ENCODE data around the gene DNAH7. TPM values are rescaled to one million over a fixed set of nuclear protein-coding genes. Genes with fewer than 3 reads are reported as not detected.

DNAH7 gene
- total and polyA plus RNA-seq, 2 of the 13 experiments (the other 11 are each of a cell fraction or from before 2014, with no cell fraction given): 0.09 TPM; not detected in 1

DNA sequence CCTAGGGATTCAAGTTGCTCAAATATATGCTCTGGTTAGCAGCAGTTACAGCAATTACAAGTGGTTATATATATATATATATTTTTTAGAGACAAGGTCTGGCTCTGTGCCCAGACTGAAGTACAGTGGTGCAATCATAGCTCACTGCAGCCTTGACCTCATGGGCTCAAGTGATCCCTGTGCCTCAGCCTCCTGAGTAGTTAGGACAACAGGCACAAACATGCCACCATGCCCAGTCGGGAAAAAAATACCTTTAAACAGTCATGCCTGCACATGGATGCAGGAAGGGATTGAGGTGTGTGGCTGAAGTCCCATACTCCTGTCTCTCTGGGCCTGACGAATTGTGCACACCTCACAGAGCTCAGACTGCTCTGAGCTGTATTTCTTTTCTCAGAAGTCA lies 19.6 kb upstream of the DNAH7 start (continued):
- TF ChIP-seq POLR2G (IDR thresholded peaks at IDR 0.05; ENCODE audit: low read depth, low read length) (no peak), HNF4A (CRISPR knock-in tag; IDR thresholded peaks at IDR 0.05) (peak; percentile 86), SMYD3 (CRISPR knock-in tag; IDR thresholded peaks at IDR 0.05) (no peak), ZNF777 (CRISPR knock-in tag; IDR thresholded peaks at IDR 0.05) (no peak), YEATS4 (CRISPR knock-in tag; IDR thresholded peaks at IDR 0.05; ENCODE audit: borderline replicate concordance) (no peak), ZNF598 (CRISPR knock-in tag; IDR thresholded peaks at IDR 0.05; ENCODE audit: borderline replicate concordance) (no peak), KDM1A (CRISPR knock-in tag; IDR thresholded peaks at IDR 0.05) (no peak), PAF1 (CRISPR knock-in tag; IDR thresholded peaks at IDR 0.05) (no peak), ZNF557 (CRISPR knock-in tag; IDR thresholded peaks at IDR 0.05) (no peak), MXI1 (IDR thresholded peaks at IDR 0.05; ENCODE audit: borderline replicate concordance, low read depth, low read length) (peak; percentile 55; the same call in 1 of the 3 replicates), THYN1 (CRISPR knock-in tag; IDR thresholded peaks at IDR 0.05; ENCODE audit: borderline replicate concordance, low read depth) (no peak), PCBP2 (optimal IDR thresholded peaks at IDR 0.05; ENCODE audit: low read depth, low read length, poor library complexity, severe bottlenecking) (no peak), ZNF737 (CRISPR knock-in tag; IDR thresholded peaks at IDR 0.05; ENCODE audit: borderline replicate concordance) (no peak), KMT2A (CRISPR knock-in tag; IDR thresholded peaks at IDR 0.05) (no peak)
- TF ChIP-seq, protein P1, sequence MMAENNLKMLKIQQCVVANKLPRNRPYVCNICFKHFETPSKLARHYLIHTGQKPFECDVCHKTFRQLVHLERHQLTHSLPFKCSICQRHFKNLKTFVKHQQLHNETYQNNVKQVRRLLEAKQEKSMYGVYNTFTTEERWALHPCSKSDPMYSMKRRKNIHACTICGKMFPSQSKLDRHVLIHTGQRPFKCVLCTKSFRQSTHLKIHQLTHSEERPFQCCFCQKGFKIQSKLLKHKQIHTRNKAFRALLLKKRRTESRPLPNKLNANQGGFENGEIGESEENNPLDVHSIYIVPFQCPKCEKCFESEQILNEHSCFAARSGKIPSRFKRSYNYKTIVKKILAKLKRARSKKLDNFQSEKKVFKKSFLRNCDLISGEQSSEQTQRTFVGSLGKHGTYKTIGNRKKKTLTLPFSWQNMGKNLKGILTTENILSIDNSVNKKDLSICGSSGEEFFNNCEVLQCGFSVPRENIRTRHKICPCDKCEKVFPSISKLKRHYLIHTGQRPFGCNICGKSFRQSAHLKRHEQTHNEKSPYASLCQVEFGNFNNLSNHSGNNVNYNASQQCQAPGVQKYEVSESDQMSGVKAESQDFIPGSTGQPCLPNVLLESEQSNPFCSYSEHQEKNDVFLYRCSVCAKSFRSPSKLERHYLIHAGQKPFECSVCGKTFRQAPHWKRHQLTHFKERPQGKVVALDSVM (CRISPR knock-in tag; IDR thresholded peaks at IDR 0.05): no peak
- TF ChIP-seq, protein P2, sequence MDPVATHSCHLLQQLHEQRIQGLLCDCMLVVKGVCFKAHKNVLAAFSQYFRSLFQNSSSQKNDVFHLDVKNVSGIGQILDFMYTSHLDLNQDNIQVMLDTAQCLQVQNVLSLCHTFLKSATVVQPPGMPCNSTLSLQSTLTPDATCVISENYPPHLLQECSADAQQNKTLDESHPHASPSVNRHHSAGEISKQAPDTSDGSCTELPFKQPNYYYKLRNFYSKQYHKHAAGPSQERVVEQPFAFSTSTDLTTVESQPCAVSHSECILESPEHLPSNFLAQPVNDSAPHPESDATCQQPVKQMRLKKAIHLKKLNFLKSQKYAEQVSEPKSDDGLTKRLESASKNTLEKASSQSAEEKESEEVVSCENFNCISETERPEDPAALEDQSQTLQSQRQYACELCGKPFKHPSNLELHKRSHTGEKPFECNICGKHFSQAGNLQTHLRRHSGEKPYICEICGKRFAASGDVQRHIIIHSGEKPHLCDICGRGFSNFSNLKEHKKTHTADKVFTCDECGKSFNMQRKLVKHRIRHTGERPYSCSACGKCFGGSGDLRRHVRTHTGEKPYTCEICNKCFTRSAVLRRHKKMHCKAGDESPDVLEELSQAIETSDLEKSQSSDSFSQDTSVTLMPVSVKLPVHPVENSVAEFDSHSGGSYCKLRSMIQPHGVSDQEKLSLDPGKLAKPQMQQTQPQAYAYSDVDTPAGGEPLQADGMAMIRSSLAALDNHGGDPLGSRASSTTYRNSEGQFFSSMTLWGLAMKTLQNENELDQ (CRISPR knock-in tag; IDR thresholded peaks at IDR 0.05; ENCODE audit: borderline replicate concordance): no peak
- TF ChIP-seq, protein P3, sequence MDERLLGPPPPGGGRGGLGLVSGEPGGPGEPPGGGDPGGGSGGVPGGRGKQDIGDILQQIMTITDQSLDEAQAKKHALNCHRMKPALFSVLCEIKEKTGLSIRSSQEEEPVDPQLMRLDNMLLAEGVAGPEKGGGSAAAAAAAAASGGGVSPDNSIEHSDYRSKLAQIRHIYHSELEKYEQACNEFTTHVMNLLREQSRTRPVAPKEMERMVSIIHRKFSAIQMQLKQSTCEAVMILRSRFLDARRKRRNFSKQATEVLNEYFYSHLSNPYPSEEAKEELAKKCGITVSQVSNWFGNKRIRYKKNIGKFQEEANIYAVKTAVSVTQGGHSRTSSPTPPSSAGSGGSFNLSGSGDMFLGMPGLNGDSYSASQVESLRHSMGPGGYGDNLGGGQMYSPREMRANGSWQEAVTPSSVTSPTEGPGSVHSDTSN (CRISPR knock-in tag; IDR thresholded peaks at IDR 0.05): no peak
- TF ChIP-seq, protein P4, sequence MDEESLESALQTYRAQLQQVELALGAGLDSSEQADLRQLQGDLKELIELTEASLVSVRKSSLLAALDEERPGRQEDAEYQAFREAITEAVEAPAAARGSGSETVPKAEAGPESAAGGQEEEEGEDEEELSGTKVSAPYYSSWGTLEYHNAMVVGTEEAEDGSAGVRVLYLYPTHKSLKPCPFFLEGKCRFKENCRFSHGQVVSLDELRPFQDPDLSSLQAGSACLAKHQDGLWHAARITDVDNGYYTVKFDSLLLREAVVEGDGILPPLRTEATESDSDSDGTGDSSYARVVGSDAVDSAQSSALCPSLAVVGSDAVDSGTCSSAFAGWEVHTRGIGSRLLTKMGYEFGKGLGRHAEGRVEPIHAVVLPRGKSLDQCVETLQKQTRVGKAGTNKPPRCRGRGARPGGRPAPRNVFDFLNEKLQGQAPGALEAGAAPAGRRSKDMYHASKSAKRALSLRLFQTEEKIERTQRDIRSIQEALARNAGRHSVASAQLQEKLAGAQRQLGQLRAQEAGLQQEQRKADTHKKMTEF (CRISPR knock-in tag; IDR thresholded peaks at IDR 0.05): peak; percentile 58; the same call in 1 of the 2 replicates
- TF ChIP-seq, protein P5, sequence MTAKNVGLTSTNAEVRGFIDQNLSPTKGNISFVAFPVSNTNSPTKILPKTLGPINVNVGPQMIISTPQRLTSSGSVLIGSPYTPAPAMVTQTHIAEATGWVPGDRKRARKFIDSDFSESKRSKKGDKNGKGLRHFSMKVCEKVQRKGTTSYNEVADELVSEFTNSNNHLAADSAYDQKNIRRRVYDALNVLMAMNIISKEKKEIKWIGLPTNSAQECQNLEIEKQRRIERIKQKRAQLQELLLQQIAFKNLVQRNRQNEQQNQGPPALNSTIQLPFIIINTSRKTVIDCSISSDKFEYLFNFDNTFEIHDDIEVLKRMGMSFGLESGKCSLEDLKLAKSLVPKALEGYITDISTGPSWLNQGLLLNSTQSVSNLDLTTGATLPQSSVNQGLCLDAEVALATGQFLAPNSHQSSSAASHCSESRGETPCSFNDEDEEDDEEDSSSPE (CRISPR knock-in tag; IDR thresholded peaks at IDR 0.05): no peak
- TF ChIP-seq, protein P6, sequence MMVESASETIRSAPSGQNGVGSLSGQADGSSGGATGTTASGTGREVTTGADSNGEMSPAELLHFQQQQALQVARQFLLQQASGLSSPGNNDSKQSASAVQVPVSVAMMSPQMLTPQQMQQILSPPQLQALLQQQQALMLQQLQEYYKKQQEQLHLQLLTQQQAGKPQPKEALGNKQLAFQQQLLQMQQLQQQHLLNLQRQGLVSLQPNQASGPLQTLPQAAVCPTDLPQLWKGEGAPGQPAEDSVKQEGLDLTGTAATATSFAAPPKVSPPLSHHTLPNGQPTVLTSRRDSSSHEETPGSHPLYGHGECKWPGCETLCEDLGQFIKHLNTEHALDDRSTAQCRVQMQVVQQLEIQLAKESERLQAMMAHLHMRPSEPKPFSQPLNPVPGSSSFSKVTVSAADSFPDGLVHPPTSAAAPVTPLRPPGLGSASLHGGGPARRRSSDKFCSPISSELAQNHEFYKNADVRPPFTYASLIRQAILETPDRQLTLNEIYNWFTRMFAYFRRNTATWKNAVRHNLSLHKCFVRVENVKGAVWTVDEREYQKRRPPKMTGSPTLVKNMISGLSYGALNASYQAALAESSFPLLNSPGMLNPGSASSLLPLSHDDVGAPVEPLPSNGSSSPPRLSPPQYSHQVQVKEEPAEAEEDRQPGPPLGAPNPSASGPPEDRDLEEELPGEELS (CRISPR knock-in tag; IDR thresholded peaks at IDR 0.05): peak; percentile 43; the same call in 1 of the 2 replicates

Data from HepG2 (cell line).